ENCODE data around the gene MMP23B.

DNA sequence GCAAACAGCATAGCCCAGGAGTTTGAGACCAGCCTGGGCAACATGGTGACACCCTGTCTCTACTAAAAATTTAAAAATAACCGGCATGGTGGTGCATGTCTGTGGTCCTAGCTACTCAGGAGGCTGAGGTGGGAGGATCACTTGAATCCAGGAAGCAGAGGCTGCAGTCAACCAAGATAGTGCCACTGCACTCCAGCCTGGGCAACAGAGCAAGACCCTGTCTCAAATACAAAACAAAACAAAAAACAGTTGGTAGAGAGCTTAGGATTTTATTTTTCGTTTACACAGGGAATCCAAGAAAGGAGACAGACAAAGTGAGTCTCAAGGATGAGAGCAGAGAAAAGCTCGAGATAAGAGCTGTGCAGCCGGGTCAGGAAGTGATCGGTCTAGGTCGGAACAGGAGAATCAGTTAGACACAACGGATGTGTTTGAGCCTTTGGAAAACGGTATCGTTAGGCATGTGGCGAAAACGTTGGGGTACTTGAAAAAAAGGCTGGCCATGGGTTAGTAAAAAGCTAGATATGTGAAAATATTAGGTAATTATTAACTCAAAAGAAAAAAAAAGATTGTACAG lies 18.4 kb upstream of the MMP23B start:
- TF ChIP-seq, protein P1, sequence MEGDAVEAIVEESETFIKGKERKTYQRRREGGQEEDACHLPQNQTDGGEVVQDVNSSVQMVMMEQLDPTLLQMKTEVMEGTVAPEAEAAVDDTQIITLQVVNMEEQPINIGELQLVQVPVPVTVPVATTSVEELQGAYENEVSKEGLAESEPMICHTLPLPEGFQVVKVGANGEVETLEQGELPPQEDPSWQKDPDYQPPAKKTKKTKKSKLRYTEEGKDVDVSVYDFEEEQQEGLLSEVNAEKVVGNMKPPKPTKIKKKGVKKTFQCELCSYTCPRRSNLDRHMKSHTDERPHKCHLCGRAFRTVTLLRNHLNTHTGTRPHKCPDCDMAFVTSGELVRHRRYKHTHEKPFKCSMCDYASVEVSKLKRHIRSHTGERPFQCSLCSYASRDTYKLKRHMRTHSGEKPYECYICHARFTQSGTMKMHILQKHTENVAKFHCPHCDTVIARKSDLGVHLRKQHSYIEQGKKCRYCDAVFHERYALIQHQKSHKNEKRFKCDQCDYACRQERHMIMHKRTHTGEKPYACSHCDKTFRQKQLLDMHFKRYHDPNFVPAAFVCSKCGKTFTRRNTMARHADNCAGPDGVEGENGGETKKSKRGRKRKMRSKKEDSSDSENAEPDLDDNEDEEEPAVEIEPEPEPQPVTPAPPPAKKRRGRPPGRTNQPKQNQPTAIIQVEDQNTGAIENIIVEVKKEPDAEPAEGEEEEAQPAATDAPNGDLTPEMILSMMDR (IDR thresholded peaks at IDR 0.05; ENCODE audit: poor library complexity), result no peak
- no peak for TF ChIP-seq EZH2 (IDR thresholded peaks at IDR 0.05; ENCODE audit: borderline replicate concordance)
- no peak for TF ChIP-seq EZH2phosphoT487 (IDR thresholded peaks at IDR 0.05; ENCODE audit: low read depth, severe bottlenecking, unreplicated experiment)
